ENCODE results near the gene SMIM3. TPM values are rescaled to one million over a fixed set of nuclear protein-coding genes. Genes with fewer than 3 reads are reported as not detected.

Gene SMIM3
- total RNA-seq, 3 donors from 2014 or later (not counting 1 experiment from before 2014, with no cell fraction given) = 7.0 to 9.4 (median 8.9) TPM

DNA sequence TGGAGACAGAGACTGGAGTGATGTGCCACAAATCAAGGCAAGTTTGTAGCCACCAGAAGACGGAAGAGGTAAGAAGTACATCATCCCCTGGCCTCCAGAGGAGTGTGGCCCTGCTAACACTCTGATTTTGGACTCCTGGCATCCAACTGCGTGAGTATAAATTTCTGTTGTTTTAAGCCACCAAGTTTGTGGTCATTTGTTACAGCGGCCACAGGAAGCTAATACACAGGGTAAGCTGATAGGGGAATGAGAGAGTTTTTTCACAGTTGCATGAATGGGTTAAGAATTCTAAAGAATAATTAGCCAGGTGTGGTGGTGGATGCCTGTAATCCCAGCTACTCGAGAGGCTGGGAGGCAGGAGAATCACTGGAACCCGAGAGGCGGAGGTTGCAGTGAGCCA is 25.8 kb downstream of the SMIM3 start:
- Mint-ChIP-seq H3K27ac (no peak overlapping the region), H3K4me3 (no peak overlapping the region), H3K9me3 (no peaks in the 10 kb centered on the region), H3K4me1 (no peaks in the 10 kb centered on the region), H3K36me3 (no peaks in the 10 kb centered on the region), H3K27me3 (ENCODE audit: low read depth in 2 of 2) (peaks cover 4 to 26% of the 10 kb centered on the region in 2 donors)
- intact Hi-C loops (cut with micrococcal nuclease) = loop anchor here (5.0 kb wide), 1 partner anchor 43 kb away; the partner anchor contains the start of gene IRGM
- WGBS (ENCODE audit: insufficient coverage) = 87% methylated on average over 6 of the region's 6 CpGs
- Histone ChIP-seq H3K4me1 (ENCODE audit: control insufficient read depth, insufficient read depth, low read length) (peaks cover 4% of the 10 kb centered on the region), H3K27me3 (ENCODE audit: control insufficient read depth, insufficient read depth, low read length) (no peaks in the 10 kb centered on the region), H3K27ac (ENCODE audit: low read length) (no peak overlapping the region), H3K9me3 (ENCODE audit: control insufficient read depth, insufficient read depth, low read length) (no peaks in the 10 kb centered on the region), H3K4me3 (ENCODE audit: low read length) (no peak overlapping the region), H3K36me3 (ENCODE audit: control insufficient read depth, insufficient read depth, low read length) (no peaks in the 10 kb centered on the region)
- DNase-seq (no peak), ATAC-seq (no peak)
- TF ChIP-seq, protein P1, sequence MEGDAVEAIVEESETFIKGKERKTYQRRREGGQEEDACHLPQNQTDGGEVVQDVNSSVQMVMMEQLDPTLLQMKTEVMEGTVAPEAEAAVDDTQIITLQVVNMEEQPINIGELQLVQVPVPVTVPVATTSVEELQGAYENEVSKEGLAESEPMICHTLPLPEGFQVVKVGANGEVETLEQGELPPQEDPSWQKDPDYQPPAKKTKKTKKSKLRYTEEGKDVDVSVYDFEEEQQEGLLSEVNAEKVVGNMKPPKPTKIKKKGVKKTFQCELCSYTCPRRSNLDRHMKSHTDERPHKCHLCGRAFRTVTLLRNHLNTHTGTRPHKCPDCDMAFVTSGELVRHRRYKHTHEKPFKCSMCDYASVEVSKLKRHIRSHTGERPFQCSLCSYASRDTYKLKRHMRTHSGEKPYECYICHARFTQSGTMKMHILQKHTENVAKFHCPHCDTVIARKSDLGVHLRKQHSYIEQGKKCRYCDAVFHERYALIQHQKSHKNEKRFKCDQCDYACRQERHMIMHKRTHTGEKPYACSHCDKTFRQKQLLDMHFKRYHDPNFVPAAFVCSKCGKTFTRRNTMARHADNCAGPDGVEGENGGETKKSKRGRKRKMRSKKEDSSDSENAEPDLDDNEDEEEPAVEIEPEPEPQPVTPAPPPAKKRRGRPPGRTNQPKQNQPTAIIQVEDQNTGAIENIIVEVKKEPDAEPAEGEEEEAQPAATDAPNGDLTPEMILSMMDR (IDR thresholded peaks at IDR 0.05) = no peak

DNA sequence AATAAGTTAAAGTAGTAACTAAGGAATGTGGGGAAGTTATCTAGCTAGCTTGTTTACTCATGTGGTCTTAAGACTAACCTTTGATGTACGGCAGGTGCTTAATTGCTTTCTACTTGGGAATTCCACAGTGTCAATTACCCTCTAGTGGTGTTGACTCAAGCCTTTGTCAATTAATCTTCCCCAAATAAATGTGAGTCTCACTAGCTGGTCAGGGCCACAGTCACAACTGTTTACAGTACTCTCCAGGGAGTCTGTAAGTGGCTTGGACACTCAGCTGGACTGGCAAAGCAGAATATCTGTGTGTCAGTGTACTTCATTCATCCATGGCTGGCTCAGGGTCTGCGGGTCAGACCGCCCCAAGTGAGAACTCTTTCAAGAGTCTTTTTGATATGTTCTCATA is 30.8 kb downstream of the SMIM3 start:
- intact Hi-C loops (cut with micrococcal nuclease) = no loop called here
- H3K4me1 ChIP-seq (ENCODE audit: control insufficient read depth, insufficient read depth, low read length) = no peaks in the 10 kb centered on the region
- no peaks in the 10 kb centered on the region for H3K27me3 ChIP-seq (ENCODE audit: control insufficient read depth, insufficient read depth, low read length)
- Mint-ChIP-seq H3K9me3 (no peaks in the 10 kb centered on the region), H3K4me1 (no peaks in the 10 kb centered on the region), H3K36me3 (no peaks in the 10 kb centered on the region), H3K27me3 (ENCODE audit: low read depth in 2 of 2) (peaks cover 3 to 24% of the 10 kb centered on the region in 2 donors), H3K27ac (no peak overlapping the region), H3K4me3 (no peak overlapping the region)
- TF ChIP-seq, protein P1 (IDR thresholded peaks at IDR 0.05) = no peak
- WGBS (ENCODE audit: insufficient coverage) = 95% methylated on average over 3 of the region's 3 CpGs
- H3K27ac ChIP-seq (ENCODE audit: low read length) = no peak overlapping the region
- DNase-seq (no peak), ATAC-seq (no peak)
- no peak overlapping the region for H3K4me3 ChIP-seq (ENCODE audit: low read length)
- H3K36me3 ChIP-seq (ENCODE audit: control insufficient read depth, insufficient read depth, low read length) = no peaks in the 10 kb centered on the region
- H3K9me3 ChIP-seq (ENCODE audit: control insufficient read depth, insufficient read depth, low read length) = no peaks in the 10 kb centered on the region

DNA sequence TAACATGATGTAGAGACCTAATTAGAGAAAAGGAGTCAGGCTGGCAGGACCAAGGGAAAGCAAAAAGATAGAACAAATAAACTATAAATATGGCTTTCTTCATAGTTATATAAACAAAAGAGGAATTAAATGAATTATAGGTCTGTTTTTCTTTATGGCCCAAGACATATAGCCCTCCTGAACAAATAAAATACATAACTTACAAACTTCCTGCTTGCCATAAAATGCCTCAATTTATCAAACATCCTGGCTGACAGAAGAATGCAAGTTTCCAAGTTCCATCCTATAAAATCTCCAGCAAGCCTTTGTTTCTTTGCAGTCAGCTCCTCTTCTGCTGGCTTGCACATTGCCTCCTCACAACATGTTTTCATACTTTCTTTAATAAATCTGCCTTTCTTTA is 36.5 kb downstream of the SMIM3 start:
- Histone ChIP-seq H3K9me3 (ENCODE audit: control insufficient read depth, insufficient read depth, low read length) (peaks cover 8% of the 10 kb centered on the region), H3K27me3 (ENCODE audit: control insufficient read depth, insufficient read depth, low read length) (no peaks in the 10 kb centered on the region), H3K27ac (ENCODE audit: low read length) (no peak overlapping the region), H3K4me3 (ENCODE audit: low read length) (no peak overlapping the region), H3K4me1 (ENCODE audit: control insufficient read depth, insufficient read depth, low read length) (no peaks in the 10 kb centered on the region), H3K36me3 (ENCODE audit: control insufficient read depth, insufficient read depth, low read length) (no peaks in the 10 kb centered on the region)
- Mint-ChIP-seq H3K36me3 (peaks cover 8% of the 10 kb centered on the region), H3K27me3 (ENCODE audit: low read depth in 2 of 2) (peaks cover 5 to 17% of the 10 kb centered on the region in 2 donors), H3K4me1 (no peaks in the 10 kb centered on the region), H3K4me3 (no peak overlapping the region), H3K27ac (no peak overlapping the region), H3K9me3 (peaks cover 2 to 5% of the 10 kb centered on the region in 2 donors)
- intact Hi-C loops (cut with micrococcal nuclease) = no loop called here
- TF ChIP-seq, protein P1 (IDR thresholded peaks at IDR 0.05) = no peak
- ATAC-seq = no peak
- DNase-seq = no peak

DNA sequence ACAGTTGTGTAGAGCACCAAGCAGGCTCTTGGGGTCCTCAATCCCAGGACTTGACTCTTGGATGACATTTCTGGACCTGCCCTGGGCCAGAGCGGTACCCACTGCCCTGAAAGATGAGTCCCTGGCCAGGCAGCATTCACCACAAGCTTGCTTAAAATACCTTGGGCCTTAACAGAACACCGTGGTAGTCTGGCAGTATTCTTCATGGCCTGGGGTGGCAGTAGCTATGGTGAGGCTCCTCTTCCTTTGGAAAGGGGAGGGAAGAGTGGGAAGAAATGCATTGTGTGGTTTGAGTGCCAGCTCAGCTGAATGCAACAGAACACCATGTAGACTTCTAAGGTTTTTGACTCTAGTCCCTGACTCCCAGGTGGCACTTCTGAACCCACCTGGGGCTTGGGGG is 38.4 kb downstream of the SMIM3 start:
- no peak for DNase-seq
- no peaks in the 10 kb centered on the region for H3K4me1 Mint-ChIP-seq
- H3K27ac Mint-ChIP-seq = no peak overlapping the region
- peaks cover 2 to 5% of the 10 kb centered on the region in 2 donors for H3K9me3 Mint-ChIP-seq
- H3K27me3 ChIP-seq (ENCODE audit: control insufficient read depth, insufficient read depth, low read length) = no peaks in the 10 kb centered on the region
- no peaks in the 10 kb centered on the region for H3K4me1 ChIP-seq (ENCODE audit: control insufficient read depth, insufficient read depth, low read length)
- intact Hi-C loops (cut with micrococcal nuclease) = no loop called here
- peaks cover 8% of the 10 kb centered on the region for H3K9me3 ChIP-seq (ENCODE audit: control insufficient read depth, insufficient read depth, low read length)
- no peak overlapping the region for H3K4me3 ChIP-seq (ENCODE audit: low read length)
- H3K27ac ChIP-seq (ENCODE audit: low read length) = no peak overlapping the region
- H3K36me3 Mint-ChIP-seq = peaks cover 8% of the 10 kb centered on the region
- TF ChIP-seq, protein P1 (IDR thresholded peaks at IDR 0.05) = no peak
- no peak for ATAC-seq
- no peaks in the 10 kb centered on the region for H3K36me3 ChIP-seq (ENCODE audit: control insufficient read depth, insufficient read depth, low read length)
- H3K4me3 Mint-ChIP-seq = no peak overlapping the region
- 96% methylated on average over 2 of the region's 2 CpGs for WGBS (ENCODE audit: insufficient coverage)
- peaks cover 3 to 29% of the 10 kb centered on the region in 2 donors for H3K27me3 Mint-ChIP-seq (ENCODE audit: low read depth in 2 of 2)

Measured in natural killer cell (primary cell).